HG03103 (cell line): ENCODE data around the gene MAP1LC3B.

Experiments
- ATAC-seq: cut with Tn5 transposase; IDR thresholded peaks from one replicate; pipeline ENCODE4 v1.9.1; 2021; ENCODE audit warnings: low read depth; ENCODE audit not compliant: unreplicated experiment

MAP1LC3B gene

DNA sequence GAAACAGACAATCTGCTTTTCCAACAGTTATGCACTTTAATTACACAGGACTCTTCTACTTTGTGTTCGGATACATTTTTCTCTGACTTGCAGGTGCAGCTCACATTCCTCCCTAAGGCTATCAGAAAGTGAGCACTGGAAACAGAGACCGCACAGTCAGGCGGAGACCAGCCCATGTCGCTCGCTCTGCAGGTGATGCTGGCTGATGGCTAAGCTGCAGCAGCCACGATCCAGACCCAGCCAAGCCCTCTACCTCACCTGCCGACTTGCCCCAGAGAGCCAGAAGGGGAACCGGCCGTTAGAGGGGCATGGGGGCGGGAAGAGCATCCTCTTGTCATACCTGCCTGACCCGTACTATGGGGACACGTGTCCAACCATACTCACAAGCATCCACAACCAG, 33.8 kb downstream of the MAP1LC3B start:
- ATAC-seq: no peak

DNA sequence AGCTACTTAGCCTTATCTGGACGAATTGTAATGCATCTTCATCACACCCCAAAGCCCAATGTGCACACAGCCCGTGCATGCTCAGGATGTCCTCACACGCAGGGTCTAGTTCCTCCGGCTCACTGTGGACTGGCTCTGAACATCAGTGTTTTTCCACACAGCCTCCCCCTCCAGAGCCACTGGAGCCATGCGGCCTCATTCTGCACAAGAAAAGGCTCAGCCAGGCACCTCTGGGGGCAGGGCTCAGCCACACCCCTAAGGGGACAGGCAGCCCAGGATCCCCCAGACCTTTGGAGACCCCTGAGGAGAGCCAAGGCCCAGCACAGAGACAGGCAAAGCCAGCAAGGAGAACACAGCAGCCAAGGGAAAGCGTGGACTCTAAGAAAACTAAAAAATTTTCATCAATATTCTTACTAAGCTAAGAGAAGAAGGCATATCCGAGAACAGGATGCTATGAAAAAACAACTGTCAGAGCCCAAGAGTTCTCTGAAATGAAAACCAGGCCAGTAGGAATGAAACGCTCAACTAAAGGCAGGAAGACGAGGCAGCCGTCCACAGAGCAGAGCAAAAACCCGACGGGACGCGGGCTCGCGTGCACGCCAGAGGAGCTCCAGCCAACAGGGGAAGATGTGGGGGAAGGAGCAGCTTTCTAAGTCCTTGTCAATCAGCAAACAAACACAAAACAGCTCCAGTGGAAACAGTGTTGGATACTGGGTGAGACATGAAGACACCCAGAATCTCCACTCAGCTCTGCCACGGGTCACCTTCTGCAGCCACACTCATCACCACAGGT, 34.5 kb downstream of the MAP1LC3B start:
- ATAC-seq: no peak

DNA sequence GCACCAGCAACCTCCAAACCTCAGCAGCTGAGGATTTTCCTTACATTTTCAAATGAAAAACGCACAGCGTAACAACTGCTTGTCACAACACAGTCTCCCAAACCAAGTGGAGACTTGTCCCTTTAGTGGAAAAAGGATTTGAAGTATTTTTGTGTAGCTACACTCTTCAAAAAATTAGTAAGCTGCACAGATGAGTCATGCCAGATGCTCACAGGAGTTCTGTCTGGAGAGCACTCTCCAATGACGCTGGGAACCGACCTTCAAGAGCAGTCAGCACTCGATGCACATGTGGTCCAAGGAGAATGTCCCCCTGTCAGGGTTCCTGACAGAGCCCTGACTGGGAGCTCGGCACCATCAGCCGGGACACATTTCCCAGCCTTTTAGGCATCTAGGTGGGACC, 39.8 kb downstream of the MAP1LC3B start:
- ATAC-seq: no peak

DNA sequence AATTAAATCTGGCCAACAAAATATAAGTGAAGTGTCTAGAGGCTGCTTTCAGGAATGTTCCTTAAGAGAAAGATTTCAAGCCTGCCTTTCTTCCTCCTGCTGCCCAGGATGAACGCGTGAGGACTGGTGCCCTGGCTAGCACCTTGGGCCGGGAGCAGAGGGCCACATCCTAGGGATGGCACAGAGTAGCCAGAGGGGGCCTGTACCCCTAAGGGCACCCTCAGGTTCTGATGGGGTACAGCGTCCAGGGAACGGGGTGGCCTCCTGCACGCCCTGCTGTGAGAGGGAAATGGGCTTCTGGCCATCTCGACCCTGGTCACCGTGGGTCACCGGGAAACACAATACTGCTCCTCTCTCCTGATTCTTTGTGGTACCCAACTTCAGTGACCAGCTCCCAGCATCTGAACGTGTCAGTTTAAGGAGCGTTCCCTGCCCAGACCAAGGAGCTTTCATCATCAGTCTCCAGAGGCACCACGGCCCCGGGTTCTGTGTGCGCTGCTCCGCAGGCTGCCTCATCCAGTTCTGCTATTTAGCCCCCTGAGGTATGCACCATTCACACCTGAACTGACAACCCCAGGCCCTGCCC, 40.3 kb downstream of the MAP1LC3B start:
- ATAC-seq: no peak

DNA sequence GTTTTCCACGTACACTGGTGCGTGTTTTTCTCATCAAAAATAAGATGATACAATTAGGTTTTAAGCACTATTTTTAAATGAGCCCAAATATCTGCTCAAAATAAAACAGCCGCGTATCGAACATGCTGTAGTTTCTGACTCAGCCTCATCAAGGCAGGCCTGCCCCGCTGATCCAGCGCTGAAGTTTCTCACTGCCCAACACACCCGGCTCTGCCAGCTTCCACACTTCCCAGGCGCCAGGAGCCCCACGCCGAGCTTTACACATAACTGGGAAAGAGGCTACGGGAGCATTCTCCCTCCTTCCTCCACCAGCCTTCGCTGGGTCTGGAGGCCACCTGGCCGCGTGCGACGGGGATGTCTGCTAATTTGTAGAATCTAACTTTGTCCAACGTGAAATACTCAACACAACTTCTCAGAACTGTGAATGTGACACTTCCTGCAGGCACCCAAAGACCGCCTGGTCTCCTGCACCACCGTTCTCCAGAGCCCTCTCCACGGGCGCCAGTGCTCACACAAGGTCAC, 42.1 kb downstream of the MAP1LC3B start:
- no peak for ATAC-seq

DNA sequence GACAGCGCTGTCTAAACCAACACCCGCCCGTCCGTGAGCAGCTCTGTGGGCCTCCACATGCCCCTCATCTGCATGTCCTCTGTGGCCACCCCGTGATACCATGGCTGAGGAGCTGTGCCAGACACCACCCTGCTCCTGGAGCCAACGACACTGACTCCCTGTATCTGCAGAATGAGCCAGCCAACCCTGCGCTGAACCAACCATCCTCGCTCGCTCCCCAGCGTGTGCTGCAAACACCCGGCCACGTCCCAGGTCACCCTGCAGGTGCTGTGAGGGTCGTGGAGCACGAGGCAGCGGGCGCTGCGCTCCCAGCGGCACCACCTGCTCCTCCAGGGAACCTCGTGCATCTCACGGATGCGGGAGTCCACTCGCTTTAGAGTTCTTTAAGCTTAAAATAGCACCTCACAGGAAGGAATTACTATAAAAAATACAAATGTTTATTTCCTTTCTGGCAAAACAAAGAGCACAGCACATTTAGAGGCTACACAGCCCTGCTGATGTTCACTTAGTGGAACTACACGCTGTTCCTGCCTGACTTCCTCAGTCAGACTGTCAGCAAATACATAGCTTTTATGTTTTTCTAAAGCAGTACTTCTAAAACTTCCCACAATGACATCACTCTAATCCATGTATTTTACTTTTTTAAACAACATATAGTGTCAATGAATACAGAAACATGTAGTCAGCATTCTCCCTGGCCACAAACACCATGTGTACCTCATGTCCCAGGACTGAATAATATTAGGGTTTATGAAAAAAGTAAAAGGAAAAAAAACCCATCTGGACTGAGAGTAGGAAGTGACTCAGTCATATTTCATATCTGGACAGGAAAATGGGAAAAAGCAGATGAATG, 43.5 kb downstream of the MAP1LC3B start:
- no peak for ATAC-seq

DNA sequence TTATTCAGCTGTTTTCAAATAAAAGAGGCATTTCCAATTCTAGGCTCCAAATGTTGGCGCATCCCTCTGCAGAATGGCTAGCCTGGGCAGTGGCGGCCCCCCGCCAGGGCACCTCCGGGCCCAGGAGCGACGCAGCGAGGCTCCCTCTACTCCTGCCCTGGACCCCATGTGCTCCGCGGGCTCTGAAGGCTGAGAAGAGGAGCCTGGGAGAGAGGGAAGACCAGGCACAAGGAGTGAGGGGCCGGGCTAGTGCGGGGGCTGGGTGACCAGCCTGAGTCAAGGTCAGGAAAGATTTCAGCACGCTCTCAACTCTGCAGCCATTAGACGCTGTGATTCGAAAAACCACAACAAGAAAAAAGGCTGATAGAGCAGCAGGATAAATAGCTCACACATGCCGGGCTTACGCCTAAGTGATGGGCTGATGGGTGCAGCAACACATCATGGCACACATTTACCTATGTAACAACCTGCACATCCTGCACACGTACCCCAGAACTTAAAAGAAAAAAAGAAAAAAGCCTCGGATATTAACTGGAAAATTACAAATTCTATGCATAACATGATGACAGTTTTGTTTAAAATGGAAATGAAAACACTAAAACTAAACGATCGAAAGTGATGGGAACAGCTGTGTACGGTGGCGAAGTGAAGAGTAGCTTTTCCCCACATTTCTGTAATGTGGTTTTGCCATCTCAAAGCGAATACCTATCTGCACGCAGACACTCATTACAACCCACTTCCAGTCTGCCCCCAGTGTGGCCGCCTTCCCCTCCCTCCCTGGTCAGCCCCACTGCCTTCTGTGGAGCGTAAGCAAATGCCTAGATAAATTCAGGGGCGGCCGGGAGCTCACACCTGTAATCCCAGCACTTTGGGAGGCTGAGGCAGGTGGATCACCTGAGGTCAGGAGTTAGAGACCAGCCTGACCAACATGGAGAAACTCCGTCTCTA, 44.4 kb downstream of the MAP1LC3B start:
- ATAC-seq: no peak

DNA sequence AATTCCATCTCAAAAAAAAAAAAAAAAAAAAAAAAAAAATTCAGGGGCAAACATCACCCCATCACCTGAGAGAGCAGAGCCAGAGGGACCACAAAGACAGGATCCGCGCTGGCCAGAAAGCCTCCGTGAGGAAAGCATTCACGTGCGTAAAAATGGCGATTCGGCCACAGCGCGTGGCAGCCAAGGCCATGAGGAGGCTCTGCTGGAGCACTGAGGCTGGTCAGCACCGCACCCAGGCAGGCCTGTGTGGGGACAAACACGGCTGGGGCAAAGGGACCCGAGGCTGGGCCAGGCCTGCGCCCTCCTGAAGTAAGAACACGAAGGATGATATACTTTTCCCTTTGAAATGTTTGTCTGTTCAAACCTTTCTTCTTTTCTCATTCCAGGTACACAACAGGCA, 45.2 kb downstream of the MAP1LC3B start:
- no peak for ATAC-seq

DNA sequence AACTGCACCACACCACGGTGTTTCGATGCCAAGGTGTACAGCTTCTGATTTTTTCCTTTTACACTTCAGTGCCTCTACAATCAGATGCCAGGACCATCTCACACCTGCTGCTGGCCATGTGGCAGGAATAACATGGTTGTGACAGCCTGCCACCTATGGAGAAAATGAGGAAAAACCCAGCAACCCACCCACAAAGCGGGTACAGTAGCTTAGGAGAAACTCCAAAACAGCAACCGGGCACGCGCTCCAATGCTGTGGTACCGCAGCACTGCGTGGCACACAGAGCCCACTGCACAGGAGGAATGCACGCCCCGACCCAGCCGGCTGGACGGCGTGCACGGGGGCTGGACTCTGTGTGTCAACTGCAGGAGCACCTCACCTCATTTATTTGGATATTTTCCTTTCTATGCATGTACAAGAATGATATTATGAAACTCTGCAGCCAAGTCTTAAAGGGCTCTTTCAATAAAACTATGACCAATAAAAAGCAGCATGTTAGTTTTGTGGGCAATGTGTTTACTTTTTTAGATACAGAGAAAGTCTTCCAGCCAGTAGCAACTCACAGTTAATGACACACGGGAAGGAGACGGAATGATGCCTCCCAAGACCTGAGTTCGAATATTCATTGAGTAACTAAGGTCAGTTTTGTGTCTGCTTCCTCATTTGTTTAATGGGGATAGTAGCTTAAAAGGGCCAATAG, 45.9 kb downstream of the MAP1LC3B start:
- ATAC-seq: no peak

DNA sequence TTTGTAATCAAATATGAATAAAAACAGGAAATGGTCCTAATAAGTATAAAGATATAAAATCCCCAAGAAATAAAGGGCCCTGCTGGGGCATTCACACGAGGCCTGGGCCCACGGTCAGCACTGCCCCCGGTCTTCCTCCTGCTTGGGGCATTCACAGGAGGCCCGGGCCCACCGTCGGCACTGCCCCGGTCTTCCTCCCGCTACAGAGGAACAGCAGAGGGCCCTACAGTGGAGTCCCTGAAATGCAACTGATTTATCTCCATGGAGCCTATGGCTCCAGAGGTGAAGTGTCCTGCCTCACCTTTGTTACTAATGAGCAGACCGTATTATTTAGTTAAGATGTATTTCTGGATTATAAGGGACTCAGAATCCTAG, 46.5 kb downstream of the MAP1LC3B start:
- ATAC-seq: no peak

DNA sequence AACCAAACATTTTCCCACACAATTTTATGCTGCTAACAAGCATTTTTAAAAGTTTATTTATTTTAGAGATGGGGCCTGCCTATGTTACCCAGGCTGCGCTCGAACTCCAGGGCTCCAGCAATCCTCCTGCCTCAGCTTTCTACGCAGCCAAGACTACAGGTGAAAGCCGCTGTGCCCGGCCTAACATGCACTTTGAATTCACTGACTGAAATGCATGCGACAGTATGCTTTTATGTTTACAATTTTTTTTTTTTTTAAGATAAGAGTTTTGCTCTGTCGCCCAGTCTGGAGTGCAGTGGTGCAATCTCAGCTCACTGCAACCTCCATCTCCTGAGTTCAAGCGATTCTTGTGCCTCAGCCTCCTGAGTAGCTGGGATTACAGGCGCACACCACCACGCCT, 47.8 kb downstream of the MAP1LC3B start:
- ATAC-seq: no peak

DNA sequence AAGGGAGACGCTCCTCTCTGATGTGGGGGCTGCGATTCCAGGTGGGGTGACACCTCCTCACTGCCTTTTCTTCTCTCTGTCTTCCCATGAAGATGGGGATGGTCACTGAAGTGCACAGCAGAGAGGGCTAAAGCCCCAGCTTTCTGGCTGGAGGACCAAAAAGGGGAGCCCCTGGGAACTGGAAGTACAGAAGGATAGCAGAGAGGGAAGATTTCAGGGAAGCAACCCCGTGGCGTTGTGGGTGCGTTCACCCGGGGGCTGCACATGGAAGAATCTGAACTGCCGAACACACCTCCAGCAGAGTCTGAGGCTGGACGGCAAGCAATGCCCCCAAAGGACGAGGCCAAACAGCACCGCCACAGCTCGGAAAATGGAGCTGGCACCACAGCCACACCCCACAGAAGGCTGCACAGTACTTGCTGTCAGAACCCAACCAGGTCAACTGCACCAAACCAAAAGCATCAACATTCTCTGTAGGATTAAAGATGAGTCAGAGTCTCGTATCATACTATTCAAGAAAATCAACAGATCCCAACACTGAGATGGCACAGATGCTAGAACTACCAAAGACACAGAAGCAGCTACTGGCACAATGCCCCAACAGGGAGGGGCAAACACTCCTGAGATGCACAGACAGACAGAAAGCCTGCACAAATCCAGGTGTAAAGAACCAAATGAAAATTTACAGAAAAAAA, 49.9 kb downstream of the MAP1LC3B start:
- ATAC-seq: no peak

DNA sequence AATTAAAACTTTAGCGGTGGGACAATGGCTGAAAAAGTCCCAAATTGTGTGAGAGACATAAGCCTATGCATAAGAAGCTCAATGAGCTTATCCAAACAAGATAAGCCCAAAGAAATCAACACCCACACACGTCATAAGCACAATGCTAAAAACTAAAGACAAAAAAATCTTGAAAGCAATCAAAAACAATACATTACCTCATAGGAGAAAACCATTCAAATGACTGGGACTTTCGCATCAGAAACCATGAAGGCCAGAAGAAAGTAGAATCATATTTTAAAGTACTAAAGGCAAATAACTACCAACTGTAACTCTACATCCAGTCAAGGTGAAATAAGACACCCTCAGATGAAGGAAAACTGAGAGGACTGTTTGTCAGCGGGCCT, 50.4 kb downstream of the MAP1LC3B start:
- no peak for ATAC-seq

DNA sequence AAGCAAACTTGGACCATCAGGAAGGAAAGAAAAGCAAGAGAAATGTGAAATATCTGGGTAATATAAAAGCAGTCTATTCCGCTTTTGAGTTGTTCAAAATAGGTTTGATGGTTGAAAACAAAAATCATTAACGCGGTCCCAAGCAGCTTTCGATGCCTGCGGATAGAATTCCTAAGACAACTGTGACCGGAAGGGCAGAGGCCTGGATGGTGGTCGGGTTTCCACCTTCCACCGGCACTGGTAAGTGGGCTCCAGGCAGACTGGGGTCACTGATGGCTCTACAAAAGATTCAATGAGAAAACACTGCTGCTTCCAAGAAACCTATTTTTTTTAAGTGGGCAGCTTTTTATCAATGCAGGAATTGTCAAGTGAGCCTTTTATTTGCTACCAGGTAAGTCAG, 50.9 kb downstream of the MAP1LC3B start:
- ATAC-seq: no peak

DNA sequence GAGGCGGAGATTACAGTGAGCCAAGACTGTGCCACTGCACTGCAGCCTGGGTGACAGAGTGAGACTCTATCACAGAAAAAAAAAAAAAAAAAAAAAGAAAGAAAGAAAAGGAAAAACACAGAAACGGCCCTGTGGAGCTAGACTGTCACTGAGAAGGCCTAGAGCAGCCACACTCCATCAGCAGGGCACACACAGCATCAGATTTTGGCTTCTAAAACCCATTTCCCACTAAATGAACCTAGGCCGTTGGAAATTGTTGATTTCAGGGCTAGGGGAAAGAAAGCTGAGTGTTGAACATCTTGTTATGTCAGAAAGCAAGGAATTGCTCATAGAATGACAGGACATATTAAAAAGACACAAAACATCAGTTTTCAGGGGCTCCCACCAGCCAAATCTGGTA, 51.8 kb downstream of the MAP1LC3B start:
- no peak for ATAC-seq

DNA sequence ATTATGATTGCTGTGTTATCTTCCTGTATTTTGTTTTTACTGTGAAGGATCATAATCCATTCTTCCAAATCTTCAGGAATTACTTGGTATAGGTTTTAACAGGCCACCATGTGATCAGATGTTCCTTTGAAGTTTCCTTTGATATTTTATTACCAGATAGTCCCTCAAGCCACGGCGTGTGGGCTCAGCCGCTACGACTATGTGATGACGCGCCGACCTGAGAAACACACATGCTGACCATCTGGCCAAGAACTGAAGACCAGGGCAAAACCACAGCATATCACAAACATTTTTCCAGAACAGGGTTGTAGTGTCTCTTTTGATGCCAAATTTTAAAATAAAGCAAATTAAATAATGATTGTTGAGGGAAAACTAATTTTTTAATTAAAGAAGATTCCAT, 53.4 kb downstream of the MAP1LC3B start:
- no peak for ATAC-seq

DNA sequence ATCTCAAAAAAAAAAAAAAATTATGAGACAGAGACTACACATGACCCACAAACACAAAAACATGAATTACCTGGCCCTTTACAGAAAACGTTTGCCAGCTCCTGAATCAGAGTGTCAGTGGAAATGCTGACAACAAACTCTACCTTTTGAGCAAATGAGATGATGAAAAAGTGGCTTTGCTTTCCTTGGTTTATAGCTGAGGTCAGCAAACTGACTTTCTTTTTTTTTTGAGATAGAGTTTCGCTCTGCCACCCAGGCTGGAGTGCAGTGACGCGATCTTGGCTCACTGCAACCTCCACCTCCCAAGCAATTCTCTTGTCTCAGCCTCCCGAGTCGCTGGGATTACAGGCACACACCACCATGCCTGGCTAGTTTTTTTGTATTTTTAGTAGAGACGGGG, 54.3 kb downstream of the MAP1LC3B start:
- ATAC-seq: no peak

DNA sequence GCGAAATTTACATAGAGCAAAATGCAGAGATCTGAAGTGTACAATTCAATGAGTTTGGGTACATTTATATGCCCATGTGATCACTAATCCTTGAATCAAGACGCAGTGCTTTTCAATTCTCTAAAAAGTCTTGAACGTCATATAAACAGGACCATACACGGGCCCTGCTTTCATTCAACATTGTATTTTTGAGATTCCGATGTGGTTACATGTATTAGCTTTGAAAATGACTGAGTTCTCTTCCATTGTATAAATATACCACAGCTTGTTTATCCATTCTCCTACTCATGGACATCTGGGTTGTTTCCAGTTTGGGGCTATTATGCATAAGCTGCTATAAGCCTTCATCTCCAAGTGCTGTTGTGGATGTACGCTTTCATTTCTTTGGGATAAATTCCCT, 55.2 kb downstream of the MAP1LC3B start:
- ATAC-seq: no peak

DNA sequence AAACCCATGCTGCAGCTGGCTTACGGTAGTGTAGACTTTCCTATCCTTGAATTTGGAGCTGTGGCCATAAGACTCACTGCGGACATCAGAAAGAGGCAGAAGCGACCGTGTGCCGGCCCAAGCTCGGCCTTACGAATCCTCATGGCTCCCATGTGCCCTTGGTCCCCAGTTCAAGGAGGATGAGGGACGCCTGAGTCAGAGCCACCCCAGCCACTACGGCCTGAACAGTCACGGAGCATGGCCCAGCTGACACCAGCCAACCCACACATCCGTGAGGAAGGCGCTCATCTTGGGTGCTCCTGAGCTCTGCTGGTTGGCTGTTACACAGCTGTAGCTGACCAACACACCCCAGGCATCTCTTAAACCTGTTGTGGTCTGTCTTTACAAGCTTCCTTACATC, 56.7 kb downstream of the MAP1LC3B start:
- no peak for ATAC-seq
